ENCODE measurements around the gene CETN1. TPM values are rescaled to one million over a fixed set of nuclear protein-coding genes. Genes with fewer than 3 reads are reported as not detected.

Gene CETN1
- total RNA-seq: not detected in 2 replicates

GRCh38 chr18:580154-580553, at the start of gene CETN1:
CETN1 (plus strand) TSS chr18:580380; CDS start chr18:580409, 29 bp downstream.

Other genes starting within 250 kb of the CETN1 start
- gene COLEC12, start 79.7 kb upstream of the CETN1 start, total RNA-seq: 297 and 345 TPM in 2 replicates
- gene CLUL1, start 16.6 kb downstream of the CETN1 start, total RNA-seq: not detected in 2 replicates
- 2.9 and 3.6 TPM in 2 replicates for gene TYMS, start 77.3 kb downstream of the CETN1 start, total RNA-seq
- 29.5 and 50.1 TPM in 2 replicates for gene ENOSF1, start 132.2 kb downstream of the CETN1 start, total RNA-seq
- 87.7 and 102 TPM in 2 replicates for gene YES1, start 231.9 kb downstream of the CETN1 start, total RNA-seq

Measured in hair follicle dermal papilla cell (primary cell).